GM21367 (cell line): ENCODE measurements around the gene THSD4.

ENCODE experiments used
- ATAC-seq: cut with Tn5 transposase; IDR thresholded peaks from one replicate; pipeline ENCODE4 v1.9.1; 2021; ENCODE audit not compliant: unreplicated experiment

Gene THSD4

DNA sequence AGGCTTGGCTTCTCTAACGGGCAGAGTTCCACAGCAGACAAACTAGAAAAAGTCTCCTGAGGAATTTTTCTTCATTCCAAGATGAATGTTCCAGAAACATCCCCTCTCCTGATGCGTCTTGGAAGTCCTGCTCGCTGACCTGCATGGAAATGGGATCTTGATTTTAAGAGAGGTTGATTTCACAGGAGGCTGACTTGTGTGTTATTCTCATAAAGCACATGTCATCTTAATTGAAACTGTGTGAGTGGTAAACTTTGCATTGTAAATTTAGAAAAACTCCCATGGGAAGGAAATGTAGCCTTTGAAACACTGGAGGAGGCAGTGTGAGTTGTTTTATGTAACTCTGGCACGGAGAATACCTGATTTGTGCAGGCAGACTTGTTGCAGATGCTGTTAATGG is 357.3 kb downstream of the THSD4 start:
- no peak for ATAC-seq

DNA sequence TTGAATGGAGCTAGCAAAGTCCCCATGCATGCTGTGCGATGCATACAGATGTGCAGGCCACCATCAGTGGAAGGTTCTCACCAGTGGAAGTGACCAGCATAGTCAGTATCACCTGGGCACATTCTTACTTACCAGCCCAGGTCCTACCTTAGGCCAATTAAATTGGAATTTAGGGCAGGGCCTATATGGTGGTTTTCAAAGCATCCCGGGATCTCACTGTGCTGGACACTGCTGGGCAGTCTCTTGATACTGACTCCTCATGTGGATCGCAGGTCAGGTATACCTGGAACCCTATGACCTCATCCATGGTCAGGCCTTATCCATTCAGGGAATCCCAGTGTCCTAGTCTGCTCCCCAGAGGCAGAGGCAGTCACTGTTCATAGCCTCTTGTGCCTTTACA is 358.5 kb downstream of the THSD4 start:
- ATAC-seq = no peak

DNA sequence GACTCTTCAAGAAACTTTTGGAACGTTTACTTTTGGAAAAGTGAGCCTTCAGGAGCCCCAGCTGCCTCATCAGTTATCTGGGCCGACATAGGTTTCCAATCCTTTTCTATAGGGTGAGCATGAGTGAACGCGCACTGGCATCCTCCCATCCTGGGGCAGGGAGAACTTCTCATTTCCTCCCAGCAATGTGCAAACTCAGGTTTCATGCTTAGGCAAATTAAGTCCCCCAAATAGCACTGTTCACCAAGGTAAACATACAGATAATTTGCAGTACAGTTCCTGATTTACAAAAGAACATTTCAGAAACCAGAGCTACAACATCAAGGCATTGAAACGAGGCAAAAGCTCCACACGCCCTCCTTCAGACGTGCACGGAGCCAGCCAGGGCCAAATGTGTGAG is 361.6 kb downstream of the THSD4 start:
- ATAC-seq = peak; percentile 58

DNA sequence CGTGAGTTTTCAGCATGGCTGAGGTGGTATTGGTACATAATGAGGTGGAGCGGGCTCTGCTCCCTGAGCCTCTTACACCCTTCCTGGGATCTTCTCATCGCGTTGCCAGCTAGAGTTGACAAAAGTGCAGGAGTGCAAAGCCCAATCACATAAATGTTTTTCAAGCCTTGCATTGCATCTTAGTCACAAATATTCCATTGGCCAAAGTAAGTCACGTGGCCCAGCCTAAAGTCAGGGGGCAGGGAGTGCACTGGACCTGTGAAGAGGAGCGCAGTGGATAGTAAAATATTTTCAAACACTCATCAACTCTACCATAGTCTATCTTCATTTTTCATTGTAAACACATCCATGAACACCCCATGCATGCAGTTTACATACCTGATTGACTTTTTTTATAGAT is 365.3 kb downstream of the THSD4 start:
- ATAC-seq = no peak

DNA sequence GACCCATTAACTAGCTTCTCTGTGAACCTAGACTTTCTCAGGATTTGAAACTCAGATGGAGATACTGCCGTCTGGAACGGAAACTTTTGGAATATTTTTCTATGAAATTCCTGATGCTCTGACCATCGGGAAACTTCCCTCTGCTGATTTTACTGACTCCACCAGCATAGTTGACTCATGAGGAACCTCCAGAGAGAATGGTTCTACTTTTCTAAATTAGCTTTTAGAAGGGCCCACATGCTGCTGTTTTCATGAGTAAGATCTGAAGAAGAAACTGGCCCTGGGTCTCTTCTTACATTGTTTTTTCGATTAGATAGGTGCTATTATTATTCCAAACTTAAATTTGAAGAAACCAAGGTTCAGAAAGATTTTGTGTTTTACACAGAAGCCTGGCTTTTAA is 368.8 kb downstream of the THSD4 start:
- ATAC-seq = no peak

- no peak for ATAC-seq
Measured at GRCh38 chr15:71485094-71485693, 369.9 kb downstream of the THSD4 start.

- ATAC-seq = no peak
Measured at GRCh38 chr15:71489570-71489969, 374.3 kb downstream of the THSD4 start.

DNA sequence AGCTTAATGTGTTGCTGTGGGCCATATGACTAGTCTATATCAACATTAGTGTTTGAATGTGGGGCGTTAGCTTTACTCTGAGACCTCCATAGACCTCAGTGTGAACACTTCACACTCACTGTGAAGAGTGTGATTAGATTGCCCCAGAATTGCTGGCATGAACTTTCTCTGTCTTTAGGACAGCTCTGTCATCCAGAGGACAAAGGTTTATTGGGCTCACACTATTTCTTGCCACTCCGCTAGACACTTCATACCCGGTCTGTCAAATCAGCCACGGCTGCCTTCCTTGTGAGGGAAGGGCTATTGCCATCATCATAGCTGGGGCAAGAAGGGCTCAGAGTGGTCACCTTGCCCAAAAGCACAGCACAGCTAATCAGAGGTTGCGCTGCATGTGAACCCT is 378.3 kb downstream of the THSD4 start:
- no peak for ATAC-seq

GRCh38 chr15:71494563-71495397 is 379.5 kb downstream of the THSD4 start:
- ATAC-seq = no peak

DNA sequence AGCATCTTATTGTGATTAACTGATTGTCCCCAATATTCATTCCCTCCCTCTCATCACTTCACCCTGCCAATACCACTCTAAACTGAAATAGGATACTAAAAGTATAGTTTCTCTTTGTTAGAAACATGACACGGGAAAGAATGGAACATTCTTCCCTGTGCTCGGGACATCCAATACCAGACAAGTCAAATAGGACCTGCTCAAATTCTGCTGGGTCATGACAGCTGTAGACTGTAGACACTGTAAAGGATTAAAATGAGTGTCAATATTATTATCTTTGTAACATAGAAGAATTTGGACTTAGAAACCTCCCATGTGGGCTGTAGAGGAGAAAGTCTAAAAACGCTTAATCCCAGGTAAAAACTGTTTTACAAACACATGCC is 380.1 kb downstream of the THSD4 start:
- ATAC-seq = no peak

DNA sequence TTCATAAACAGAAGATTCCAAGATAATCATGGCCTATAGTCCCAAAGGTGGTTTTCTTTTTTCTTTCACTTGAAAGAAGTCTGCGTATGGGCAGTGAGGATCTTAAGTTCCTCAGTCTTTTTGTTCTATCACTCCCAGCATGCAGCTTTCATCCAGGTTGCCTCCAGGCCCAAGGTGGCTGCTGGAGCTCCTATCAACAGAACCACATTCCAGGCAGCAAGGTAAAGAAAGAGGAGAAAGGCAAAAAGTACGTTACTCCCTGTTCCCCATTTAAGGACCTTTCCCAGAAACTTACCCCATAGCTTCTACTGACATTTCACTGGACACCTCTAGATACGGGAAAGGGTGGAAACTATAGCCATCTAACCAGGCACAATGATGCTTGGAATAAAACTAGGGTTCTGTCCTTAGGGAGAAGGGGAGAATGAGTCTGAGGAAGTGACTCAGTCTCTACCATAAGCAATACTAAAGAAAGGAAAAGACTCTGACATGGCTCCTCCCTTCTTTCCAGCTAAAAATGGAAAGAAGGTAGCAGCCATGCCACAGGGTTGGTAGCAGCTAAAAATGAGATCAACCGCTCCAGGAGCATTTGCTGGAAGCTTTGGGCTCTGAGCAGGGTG is 381.2 kb downstream of the THSD4 start:
- ATAC-seq = no peak

GRCh38 chr15:71501344-71502076 is 386.2 kb downstream of the THSD4 start:
- no peak for ATAC-seq

GRCh38 chr15:71502077-71502432 is 386.8 kb downstream of the THSD4 start:
- ATAC-seq = no peak

DNA sequence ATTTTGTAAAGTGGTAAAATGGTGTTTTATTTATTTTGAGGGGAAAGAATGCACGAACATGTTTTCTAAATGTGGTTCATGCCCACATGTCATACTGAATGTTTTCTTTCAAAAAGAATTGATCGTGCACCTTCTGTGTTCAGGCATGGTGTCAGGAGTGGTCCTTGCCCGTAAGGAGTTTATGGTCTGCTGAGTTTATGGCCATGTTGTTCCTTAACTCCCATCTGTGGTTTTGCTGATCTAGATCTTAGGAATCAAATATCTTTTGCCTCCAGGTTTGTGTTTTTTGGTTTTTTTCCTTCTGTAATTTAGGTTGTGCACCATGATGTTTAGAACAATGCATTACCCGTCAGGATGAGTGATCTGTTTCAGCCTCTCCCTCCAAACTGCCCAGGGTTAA is 390.7 kb downstream of the THSD4 start:
- no peak for ATAC-seq

DNA sequence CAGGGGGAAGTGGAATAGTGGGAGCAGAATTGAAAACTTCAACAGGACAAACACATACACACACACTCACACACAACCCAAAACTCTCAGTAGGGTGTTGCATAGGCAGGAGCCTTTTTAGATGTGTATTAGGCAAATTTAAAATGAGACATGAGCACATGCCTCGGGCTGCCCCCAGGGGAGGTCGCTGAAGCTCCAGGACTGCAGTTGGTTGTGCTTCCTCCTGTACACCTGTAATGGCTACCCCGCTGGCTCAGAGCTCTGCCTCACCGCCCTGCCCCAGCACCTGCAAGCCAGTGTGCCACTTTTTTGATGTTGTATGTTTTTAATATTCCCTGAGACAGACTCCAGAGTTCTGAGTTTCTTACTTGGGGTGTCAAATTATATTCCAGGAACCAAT is 391.7 kb downstream of the THSD4 start:
- ATAC-seq = no peak

DNA sequence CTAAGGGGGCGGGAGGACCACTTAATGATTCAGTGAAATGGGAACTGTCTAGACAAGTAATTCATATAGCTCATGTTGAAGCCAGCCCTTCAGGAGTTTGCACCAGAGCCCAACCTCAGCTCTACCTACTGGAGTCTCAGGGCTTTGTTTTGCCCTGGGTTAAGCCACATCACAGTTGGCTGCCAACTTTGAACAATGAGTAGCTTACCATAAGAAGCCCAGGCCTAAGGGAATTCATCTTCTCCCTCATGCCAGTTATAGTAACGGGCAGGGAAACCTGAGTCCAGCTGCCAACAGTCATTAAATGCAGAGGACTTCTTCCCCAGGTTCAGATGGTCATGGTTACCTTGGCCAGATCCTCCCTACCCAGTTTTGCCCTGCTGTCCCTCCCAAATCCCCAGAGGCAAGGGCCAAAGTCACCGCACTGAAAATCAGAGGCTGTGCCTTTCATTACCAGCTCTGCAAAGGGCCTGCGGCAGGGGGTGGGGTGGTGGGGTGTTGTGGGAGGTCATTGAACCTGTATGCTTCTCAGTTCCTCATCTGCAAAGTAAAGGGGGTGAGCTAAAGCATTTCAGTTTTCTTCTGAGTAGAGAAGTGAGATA is 392.9 kb downstream of the THSD4 start:
- ATAC-seq = no peak

GRCh38 chr15:71509139-71509538 is 393.9 kb downstream of the THSD4 start:
- ATAC-seq = no peak

DNA sequence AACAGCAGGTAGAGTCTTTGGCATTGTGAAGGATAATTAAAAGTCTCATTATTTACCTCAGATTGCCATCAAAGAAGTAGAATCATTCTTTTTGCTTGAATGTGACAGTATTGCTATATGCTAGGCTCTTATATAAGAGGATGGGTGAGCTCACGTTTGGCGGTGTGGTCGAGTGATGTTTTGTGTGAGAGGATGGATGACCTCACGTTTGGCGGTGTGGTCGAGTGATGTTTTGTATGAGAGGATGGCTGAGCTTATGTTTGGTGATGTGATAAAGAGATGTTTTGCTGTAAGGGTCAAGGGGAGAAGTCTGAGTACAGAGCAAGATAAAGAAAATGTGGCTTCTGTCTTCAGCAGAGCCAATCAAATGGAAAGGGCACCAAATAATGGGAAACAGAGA is 395.5 kb downstream of the THSD4 start:
- ATAC-seq = no peak

GRCh38 chr15:71511796-71512681 is 396.8 kb downstream of the THSD4 start:
- ATAC-seq = no peak

- no peak for ATAC-seq
Measured at GRCh38 chr15:71512682-71513006, 397.4 kb downstream of the THSD4 start.
